ENCODE data around the gene SLC1A6.
"Not testable (repeated sequence)": the region's sequence is repeated elsewhere in the genome, so short reads cannot be mapped to it uniquely, and the experiment has no call there.

Gene SLC1A6

GRCh38 chr19:14954071-14954655 is 25.5 kb downstream of the SLC1A6 start:
- DNase-seq, result no peak

GRCh38 chr19:14952767-14953166 is 26.9 kb downstream of the SLC1A6 start:
- DNase-seq, result no peak

DNA sequence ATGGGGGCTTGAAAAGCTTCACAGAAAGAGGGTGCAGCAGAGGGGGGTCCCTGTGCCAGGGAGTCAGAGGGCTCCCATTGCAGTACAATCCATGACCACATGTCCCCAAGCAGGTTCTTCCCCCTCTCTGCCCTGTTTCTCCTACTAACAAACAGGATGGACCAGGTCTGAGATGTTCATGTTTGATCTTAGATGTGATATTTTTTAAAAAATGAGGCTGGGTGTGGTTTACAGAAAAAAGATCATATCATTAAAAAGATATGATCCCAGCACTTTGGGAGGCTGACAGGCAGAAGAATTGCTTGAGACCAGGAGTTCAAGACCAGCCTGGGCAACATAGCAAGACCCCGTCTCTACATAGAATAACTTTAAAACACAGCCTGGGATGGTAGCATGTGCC is 29.2 kb downstream of the SLC1A6 start:
- DNase-seq, result no peak

GRCh38 chr19:14949876-14950275 is 29.8 kb downstream of the SLC1A6 start:
- no peak for DNase-seq

GRCh38 chr19:14949413-14949812 is 30.3 kb downstream of the SLC1A6 start:
- not testable (repeated sequence) for DNase-seq

- DNase-seq, result no peak
Observed at GRCh38 chr19:14944456-14944855, 35.2 kb downstream of the SLC1A6 start.

GRCh38 chr19:14943601-14944000 is 36.1 kb downstream of the SLC1A6 start:
- DNase-seq, result no peak

DNA sequence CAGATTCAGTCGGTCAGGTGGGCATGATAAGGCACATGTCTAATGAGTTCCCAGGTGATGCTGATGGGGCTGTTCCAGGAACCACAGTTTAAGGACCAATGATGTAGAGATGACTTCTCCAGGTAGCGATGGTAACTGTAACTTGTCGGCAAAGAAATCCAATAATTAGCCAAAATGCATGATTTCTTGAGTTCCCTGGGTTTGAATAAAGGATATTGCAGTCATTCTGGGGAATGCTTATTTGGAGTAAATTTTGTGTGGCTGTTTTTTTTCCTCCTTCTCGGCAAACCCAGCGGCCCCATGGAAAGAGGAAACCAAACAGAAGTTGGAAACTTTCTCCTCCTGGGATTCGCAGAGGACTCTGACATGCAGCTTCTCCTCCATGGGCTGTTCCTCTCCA is 38.5 kb downstream of the SLC1A6 start, which contains the start of gene OR7C2:
Gene OR7C2 (plus strand): TSS at position 301 of the 400 bp plus-strand sequence. CDS start 0 bp downstream, at position 301.
- DNase-seq, result no peak

GRCh38 chr19:14940266-14940665 is 39.4 kb downstream of the SLC1A6 start:
- no peak for DNase-seq

GRCh38 chr19:14933506-14933905 is 46.2 kb downstream of the SLC1A6 start:
- DNase-seq, result no peak

- DNase-seq, result no peak
Observed at GRCh38 chr19:14916848-14917247, 62.8 kb downstream of the SLC1A6 start.

GRCh38 chr19:14915116-14915515 is 64.5 kb downstream of the SLC1A6 start:
- DNase-seq, result no peak

- DNase-seq, result no peak
Observed at GRCh38 chr19:14906711-14907110, 73.0 kb downstream of the SLC1A6 start.

GRCh38 chr19:14901675-14902260 is 77.9 kb downstream of the SLC1A6 start:
- no peak for DNase-seq
